H1 (cell line): ENCODE results near the gene LAMA4.

Experiments used
- CTCF ChIP-seq, 3 experiments: IDR thresholded peaks; 1 replicate in 2 of 3; 2 replicates in 1 of 3; pipeline versions ENCODE4 v1.5.1 to v1.6.1; 2011; ENCODE audit warnings: low read length in 3 of 3, mild to moderate bottlenecking in 3 of 3, inconsistent platforms in 2 of 3, low read depth in 1 of 3, moderate library complexity in 1 of 3; ENCODE audit not compliant: insufficient read depth in 1 of 3; ENCODE audit errors: control extremely low read depth in 1 of 3
- SRF ChIP-seq: IDR thresholded peaks from 2 replicates; pipeline ENCODE4 v1.6.1; 2011; ENCODE audit warnings: mild to moderate bottlenecking, low read depth, low read length, moderate library complexity
- TAF1 ChIP-seq: IDR thresholded peaks from 2 replicates; pipeline ENCODE4 v1.6.1; 2011; ENCODE audit warnings: mild to moderate bottlenecking, low read depth, low read length
- YY1 ChIP-seq: IDR thresholded peaks from 2 replicates; pipeline ENCODE4 v1.6.1; 2011; ENCODE audit warnings: low read depth, mild to moderate bottlenecking, low read length

DNA sequence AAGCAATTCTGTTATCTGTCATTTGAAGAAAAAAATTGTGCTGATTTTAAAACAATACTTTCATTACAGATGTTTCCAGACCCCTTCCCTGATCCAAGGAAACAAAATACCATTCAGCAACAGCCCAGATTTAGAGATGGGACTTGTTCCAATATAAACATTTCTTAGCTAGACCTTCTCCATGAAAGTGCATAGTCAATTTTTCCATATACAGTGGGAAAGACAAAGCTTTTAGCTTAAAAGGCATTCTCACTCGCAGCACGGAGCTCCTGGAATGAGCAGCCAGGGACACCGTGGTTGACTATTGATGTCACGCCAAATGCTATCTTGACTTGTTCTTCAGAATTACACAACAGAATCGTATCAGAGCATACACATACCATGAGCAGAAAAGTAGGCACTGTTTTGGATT, 21.5 kb downstream of the LAMA4 start:
- no peak for TF ChIP-seq CTCF (IDR thresholded peaks at IDR 0.05; ENCODE audit: control extremely low read depth in 1 of 3, insufficient read depth in 1 of 3, low read depth in 1 of 3, low read length in 3 of 3)
- TF ChIP-seq TAF1 = no peak
- no peak for TF ChIP-seq YY1
- TF ChIP-seq SRF = no peak
